Thyroid gland (tissue), 4 donors: ENCODE measurements around the gene PCYOX1L. TPM values are rescaled to one million over a fixed set of nuclear protein-coding genes. Genes with fewer than 3 reads are reported as not detected.
"Not testable (repeated sequence)": the region's sequence is repeated elsewhere in the genome, so short reads cannot be mapped to it uniquely, and the experiment has no call there.

ENCODE experiments used
- DNase-seq, 2 donors: peaks; one replicate each; pipeline ENCODE4 v3.0.0-alpha.2; 2019
- H3K27ac ChIP-seq, 3 donors: fragments of 200-600 bp; sonication (generic); 1 replicate in 2 of 3; 2 replicates in 1 of 3; pipeline ENCODE4 v1.5.1; 2016 to 2019; ENCODE audit warnings: mild to moderate bottlenecking in 1 of 3, moderate library complexity in 1 of 3
- H3K27me3 ChIP-seq: fragments of 200-600 bp; sonication (generic); one replicate; pipeline ENCODE4 v1.5.1; 2019
- H3K36me3 ChIP-seq, 2 donors: fragments of 200-600 bp; sonication (generic); one replicate each; pipeline ENCODE4 v1.5.1; 2016 to 2019
- H3K4me1 ChIP-seq, 2 donors: fragments of 200-600 bp; sonication (generic); one replicate each; pipeline ENCODE4 v1.5.1; 2017 to 2019
- H3K4me3 ChIP-seq, 3 donors: fragments of 200-600 bp; sonication (generic); replicated peaks in 1 of 3; 1 replicate in 2 of 3; 2 replicates in 1 of 3; pipeline ENCODE4 v1.5.1; 2016; ENCODE audit warnings: mild to moderate bottlenecking in 1 of 3
- H3K9me3 ChIP-seq: fragments of 200-600 bp; sonication (generic); one replicate; pipeline ENCODE4 v1.5.1; 2017
- CTCF ChIP-seq, 6 experiments: fragments of 200-600 bp in 3 of 6; fragments of 450-650 bp in 3 of 6; sonication (generic) in 3 of 6; IDR thresholded peaks; one replicate each; pipeline ENCODE4 v1.5.1; 2016 to 2019; ENCODE audit warnings: antibody characterized with exemption in 6 of 6, mild to moderate bottlenecking in 2 of 6, inconsistent platforms in 1 of 6, moderate library complexity in 1 of 6
- POLR2A ChIP-seq, 2 donors: fragments of 450-650 bp; IDR thresholded peaks; one replicate each; pipeline ENCODE4 v1.6.1; 2017; ENCODE audit warnings: antibody characterized with exemption in 2 of 2, mild to moderate bottlenecking in 2 of 2, moderate library complexity in 1 of 2
- WGBS, 2 donors: methylation state at CpG; one replicate each; pipeline ENCODE4 v1.1.5; 2017; 5-methylcytosine and 5-hydroxymethylcytosine counted together
- intact Hi-C: fragments of 100-400 bp; cut with DNase I; formaldehyde crosslinking; loops from one replicate; pipeline ENCODE4 v1.15.1; 2023
- total RNA-seq, 4 donors: library from RNA; depleted of rRNA; stranded (reverse); fragments of >200 nt; gene quantifications; one replicate each; pipeline ENCODE4 v1.2.3, GENCODE V29; 2016

PCYOX1L gene
- total RNA-seq, 4 donors from 2014 or later = 1.8 to 4.4 (median 2.4) TPM

- H3K4me1 ChIP-seq = no peaks in the 10 kb centered on the region
- DNase-seq = no peak
- 75 to 89% methylated on average over 19 of the region's 19 CpGs for WGBS, 2 donors
- H3K4me3 ChIP-seq = no peak overlapping the region
- intact Hi-C loops = no loop called here
- TF ChIP-seq POLR2A (IDR thresholded peaks at IDR 0.05) = no peak
- TF ChIP-seq CTCF (IDR thresholded peaks at IDR 0.05) = no peak
- no peak overlapping the region for H3K27ac ChIP-seq
- no peaks in the 10 kb centered on the region for H3K27me3 ChIP-seq
- no peaks in the 10 kb centered on the region for H3K36me3 ChIP-seq
- H3K9me3 ChIP-seq = no peaks in the 10 kb centered on the region
Observed at GRCh38 chr5:149392718-149393117, 34.9 kb downstream of the PCYOX1L start.

GRCh38 chr5:149394996-149395395 is 37.1 kb downstream of the PCYOX1L start:
- H3K27me3 ChIP-seq, H3K4me1 ChIP-seq, H3K27ac ChIP-seq, H3K4me3 ChIP-seq, intact Hi-C loops, H3K36me3 ChIP-seq, DNase-seq, H3K9me3 ChIP-seq: not testable (repeated sequence)

GRCh38 chr5:149397530-149397929 is 39.7 kb downstream of the PCYOX1L start:
- intact Hi-C loops = no loop called here
- Histone ChIP-seq H3K27me3 (no peaks in the 10 kb centered on the region), H3K36me3 (no peaks in the 10 kb centered on the region), H3K4me3 (no peak overlapping the region), H3K27ac (no peak overlapping the region), H3K9me3 (no peaks in the 10 kb centered on the region), H3K4me1 (no peaks in the 10 kb centered on the region)
- WGBS, 2 donors = 73 to 89% methylated on average over 6 of the region's 6 CpGs
- TF ChIP-seq POLR2A (IDR thresholded peaks at IDR 0.05) (no peak), CTCF (IDR thresholded peaks at IDR 0.05) (no peak)
- no peak for DNase-seq

GRCh38 chr5:149398747-149399266 is 41.0 kb downstream of the PCYOX1L start:
- H3K27me3 ChIP-seq, H3K4me3 ChIP-seq, DNase-seq, H3K36me3 ChIP-seq, H3K27ac ChIP-seq, H3K9me3 ChIP-seq, H3K4me1 ChIP-seq, intact Hi-C loops: not testable (repeated sequence)
- 72 to 88% methylated on average over 6 to 7 of the region's 7 CpGs for WGBS, 2 donors

GRCh38 chr5:149399775-149400174 is 41.9 kb downstream of the PCYOX1L start:
- H3K27ac ChIP-seq = no peak overlapping the region
- no peak for TF ChIP-seq POLR2A (IDR thresholded peaks at IDR 0.05)
- no peak for TF ChIP-seq CTCF (IDR thresholded peaks at IDR 0.05)
- no peaks in the 10 kb centered on the region for H3K36me3 ChIP-seq
- peaks cover 0 to 7% of the 10 kb centered on the region in 2 donors for H3K4me1 ChIP-seq
- intact Hi-C loops = no loop called here
- H3K27me3 ChIP-seq = no peaks in the 10 kb centered on the region
- no peak overlapping the region for H3K4me3 ChIP-seq
- no peak for DNase-seq
- H3K9me3 ChIP-seq = no peaks in the 10 kb centered on the region

- Histone ChIP-seq H3K4me1 (peaks cover 0 to 7% of the 10 kb centered on the region in 2 donors), H3K36me3 (no peaks in the 10 kb centered on the region), H3K27me3 (no peaks in the 10 kb centered on the region), H3K27ac (no peak overlapping the region), H3K4me3 (no peak overlapping the region), H3K9me3 (no peaks in the 10 kb centered on the region)
- intact Hi-C loops = no loop called here
- no peak for DNase-seq
- TF ChIP-seq POLR2A (IDR thresholded peaks at IDR 0.05) (no peak), CTCF (IDR thresholded peaks at IDR 0.05) (no peak)
- 54 to 76% methylated on average over 4 to 6 of the region's 6 CpGs for WGBS, 2 donors
Observed at GRCh38 chr5:149400304-149400703, 42.5 kb downstream of the PCYOX1L start.
